Suppressor macrophage treated with lipopolysaccharide for 4 hours (primary cell): ENCODE measurements around the gene EIF5A.

Experiments used
- DNase-seq: peaks from one replicate; pipeline ENCODE4 v3.0.0-alpha.2; 2020

The EIF5A gene

DNA sequence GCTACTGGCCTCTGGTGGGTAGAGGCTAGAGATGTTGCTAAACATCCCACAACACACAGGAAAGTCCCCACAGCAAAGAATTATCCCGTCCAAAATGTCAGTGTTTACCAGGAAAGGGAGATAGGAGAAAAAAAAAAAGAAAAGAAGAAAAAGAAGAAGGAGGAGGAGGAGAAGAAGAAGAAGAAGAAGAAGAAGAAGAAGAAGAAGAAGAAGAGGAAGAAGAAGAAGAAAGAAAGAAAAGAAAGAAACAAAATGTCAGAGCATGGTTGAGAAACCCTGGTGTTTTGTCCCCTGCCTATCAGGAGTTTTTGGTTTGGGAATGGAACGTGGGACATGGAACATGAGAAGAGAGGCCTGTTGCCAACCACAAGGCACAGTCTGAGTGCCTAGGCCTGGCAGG, 50.0 kb downstream of the EIF5A start:
- DNase-seq = no peak

DNA sequence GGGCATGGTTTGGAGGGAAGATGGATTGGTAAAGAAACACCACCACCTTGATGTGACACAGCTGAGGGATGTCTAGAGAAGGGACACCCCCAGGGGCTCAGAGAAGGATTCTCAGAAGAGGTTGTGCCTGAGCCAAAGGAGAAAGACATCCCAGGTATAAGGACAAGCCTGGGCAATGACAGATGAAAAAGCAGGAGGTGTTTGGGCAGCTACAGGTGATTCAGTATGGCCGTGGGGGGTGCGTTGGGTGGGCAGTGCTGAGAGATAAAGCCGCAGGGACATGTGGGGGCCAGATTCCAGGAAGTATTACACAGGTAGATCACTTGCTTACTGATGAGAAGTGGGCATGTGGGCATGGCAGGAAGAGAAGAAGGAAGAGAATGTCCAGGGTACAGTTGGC, 54.5 kb downstream of the EIF5A start:
- no peak for DNase-seq
